Activated CD4-positive, alpha-beta T cell treated with anti-CD3 and anti-CD28 coated beads, Interleukin-2, amount 50 U/mL, for 1 hour (primary cell): ENCODE data around the gene SLC5A8.

Experiments
- DNase-seq: peaks from one replicate; pipeline ENCODE4 v3.0.0-alpha.2; 2020

Gene SLC5A8, protein sequence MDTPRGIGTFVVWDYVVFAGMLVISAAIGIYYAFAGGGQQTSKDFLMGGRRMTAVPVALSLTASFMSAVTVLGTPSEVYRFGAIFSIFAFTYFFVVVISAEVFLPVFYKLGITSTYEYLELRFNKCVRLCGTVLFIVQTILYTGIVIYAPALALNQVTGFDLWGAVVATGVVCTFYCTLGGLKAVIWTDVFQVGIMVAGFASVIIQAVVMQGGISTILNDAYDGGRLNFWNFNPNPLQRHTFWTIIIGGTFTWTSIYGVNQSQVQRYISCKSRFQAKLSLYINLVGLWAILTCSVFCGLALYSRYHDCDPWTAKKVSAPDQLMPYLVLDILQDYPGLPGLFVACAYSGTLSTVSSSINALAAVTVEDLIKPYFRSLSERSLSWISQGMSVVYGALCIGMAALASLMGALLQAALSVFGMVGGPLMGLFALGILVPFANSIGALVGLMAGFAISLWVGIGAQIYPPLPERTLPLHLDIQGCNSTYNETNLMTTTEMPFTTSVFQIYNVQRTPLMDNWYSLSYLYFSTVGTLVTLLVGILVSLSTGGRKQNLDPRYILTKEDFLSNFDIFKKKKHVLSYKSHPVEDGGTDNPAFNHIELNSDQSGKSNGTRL

DNA sequence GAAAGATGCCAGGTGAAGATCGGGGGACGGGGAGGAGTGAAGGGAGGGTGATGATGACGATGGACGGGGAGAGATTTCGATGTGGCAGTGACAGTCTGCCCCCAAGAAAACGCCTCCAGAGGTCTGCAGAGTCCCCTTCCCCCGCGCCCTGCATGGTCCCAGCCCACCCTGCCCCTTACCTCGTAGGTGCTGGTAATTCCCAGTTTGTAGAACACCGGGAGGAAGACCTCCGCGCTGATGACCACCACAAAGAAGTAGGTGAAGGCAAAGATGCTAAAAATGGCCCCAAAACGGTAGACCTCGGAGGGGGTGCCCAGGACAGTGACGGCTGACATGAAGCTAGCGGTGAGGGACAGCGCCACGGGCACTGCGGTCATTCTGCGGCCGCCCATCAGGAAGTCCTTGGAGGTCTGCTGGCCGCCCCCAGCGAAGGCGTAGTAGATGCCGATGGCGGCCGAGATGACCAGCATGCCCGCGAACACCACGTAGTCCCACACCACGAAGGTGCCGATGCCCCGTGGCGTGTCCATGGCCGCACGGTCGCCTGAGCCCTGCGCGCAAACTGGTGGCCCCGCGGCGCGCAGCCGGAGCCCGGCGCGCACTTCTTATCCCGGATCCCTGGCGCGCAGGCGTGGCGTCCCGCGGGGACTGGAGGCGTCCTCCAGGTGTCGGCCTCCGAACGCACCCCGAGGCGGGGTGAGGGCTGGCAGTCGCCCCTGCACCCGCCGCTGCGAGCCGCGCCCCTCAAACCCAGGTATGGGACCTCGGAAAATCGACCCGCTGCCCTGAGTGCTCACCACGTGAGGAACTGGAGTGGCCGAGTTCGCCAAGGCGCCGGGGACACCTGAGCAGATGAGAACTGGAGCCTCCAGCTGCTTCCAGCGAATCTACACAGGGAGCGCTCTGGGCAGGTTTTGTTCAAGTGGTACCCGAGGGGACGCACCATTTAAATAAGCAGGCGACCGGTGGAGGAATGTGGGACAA, at the start of gene SLC5A8:
Gene SLC5A8 (minus strand): TSS at position 920 of the 984 bp plus-strand sequence. CDS start 390 bp downstream, at position 530.
- DNase-seq, result no peak

DNA sequence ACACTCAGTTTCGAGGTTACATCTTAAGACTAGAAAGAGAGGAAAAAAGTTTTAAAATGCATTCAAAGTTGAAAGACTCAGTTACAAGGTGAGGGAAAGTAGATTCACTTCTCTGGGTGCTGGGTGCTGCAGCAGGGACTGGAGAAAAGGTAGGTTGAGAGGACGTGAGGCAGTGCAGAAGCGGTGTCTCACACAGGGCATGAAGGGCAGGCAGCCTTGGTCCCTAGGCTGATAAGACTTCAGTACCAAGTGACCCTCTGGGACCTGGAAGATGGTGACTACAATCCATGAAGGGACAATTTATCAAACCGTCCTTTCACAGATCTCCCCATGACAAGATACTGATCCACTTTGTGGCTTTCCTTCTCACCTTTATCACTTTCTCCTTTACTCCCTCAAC, 47.3 kb upstream of the SLC5A8 start:
- DNase-seq, result no peak

DNA sequence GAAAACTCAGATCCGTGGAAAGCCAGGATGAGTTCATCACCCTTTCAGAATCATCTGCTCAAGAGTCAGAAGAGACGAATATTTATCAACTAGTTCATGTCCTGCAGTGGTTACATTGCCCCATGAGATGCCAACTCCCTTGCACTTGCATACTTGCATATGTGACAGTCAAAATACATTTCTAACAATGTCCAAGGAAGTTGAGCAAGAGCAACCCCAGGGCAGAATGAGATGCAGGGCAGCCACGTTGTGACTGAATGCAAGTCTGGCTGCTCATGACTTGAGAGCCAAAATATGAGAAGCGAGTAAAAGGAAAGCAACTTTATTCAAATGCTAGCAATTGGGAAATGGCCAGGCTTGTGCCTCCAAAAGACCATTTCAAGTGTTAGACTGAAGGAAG, 46.2 kb upstream of the SLC5A8 start:
- DNase-seq, result no peak

DNA sequence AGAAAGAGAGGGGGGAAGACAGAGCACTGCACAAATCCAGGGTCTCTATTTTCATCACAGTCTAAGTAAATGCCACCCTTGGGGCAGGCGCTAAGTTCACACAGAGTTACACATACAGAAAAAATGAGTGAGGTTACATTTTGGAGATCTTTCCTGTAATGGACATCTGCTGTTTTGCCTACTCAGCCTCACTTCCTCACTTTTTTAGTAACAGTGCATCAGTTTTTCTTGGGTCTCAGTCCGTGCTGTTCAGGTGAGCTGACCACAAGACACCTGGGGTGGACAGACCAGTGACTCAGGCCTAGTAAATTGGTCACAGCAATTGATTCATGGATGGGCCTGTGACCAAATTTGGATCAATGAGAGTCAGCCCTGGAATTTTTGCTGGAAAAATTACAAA, 33.6 kb upstream of the SLC5A8 start:
- no peak for DNase-seq

DNA sequence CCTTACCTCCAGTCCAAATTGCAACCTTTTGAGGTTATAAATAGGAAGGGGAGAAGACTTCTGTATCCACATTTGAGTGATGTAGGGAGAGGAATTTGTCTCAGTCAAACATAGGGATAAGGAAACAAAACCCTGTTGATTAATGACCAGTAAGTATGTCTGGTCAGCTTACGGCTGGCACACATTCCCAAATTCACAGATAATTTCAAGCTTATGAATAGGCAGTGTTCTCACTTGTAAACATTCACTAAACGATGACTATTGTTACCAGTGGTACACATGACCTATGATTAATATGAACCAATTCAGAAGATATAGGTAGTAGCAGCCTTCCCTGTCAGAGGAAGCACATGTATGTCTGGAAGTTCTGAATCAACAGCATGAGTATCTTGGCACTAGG, 33.0 kb upstream of the SLC5A8 start:
- no peak for DNase-seq

DNA sequence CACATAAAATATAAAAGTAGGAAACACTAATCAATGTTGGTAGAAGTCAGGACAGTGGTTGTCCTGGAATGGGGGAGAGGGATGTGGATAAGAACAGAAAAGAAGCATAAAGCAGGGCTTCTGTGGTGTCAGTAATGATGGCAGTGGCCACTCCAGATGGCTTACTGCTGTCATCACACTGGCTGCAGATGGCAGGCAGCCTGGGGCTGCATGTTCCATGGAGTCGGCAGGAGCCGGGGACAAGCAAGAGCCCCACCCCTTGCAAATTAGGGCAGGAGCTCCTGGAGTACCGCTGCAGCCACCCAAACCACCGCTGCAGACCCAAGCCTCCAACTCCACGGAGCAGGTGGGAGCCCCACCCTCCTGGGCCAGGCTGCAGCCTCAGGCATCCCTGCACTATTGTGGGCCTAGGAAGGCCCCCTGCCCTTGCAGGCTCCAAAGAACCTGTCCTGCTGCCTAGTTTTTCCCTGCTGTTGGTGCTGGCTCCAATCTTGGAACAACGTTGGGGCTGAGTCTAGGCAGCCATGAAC, 28.8 kb upstream of the SLC5A8 start:
- no peak for DNase-seq

DNA sequence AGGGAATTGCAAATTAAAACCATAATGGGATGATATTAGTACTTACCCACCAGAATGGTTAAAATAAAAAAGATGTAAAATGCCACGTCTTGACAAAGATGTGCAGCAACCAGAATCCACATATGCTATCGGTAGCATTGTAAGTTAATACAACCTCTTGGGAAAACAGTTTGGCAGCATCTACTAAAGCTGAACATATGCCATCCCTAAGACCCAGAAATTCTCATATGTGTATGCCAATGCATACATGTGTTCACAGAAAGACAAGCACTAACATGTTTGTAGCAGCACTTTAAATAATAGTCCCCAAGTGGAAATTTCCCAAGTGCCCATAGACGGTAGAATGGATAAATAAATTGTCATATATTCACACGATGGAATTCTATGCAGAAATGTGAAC, 28.3 kb upstream of the SLC5A8 start:
- DNase-seq, result no peak

DNA sequence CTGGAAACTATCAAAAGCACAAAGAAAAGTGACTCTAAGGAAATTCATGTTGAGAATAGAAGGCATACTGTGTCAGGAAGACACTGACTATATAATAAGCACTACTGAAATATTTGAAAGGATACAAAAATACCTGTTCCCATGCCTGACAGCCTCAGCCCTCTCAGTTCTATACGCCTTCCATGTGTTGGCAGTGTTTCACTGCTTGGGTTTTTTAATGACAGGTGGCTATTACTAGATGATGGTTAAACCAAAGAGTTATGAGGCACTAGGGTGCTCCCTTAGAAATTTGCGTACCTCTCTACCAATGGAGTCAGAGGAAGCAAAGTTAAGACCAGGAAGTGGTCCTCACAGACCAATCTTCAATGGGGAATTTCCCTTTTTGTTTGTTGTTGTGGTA, 25.6 kb upstream of the SLC5A8 start:
- no peak for DNase-seq

DNA sequence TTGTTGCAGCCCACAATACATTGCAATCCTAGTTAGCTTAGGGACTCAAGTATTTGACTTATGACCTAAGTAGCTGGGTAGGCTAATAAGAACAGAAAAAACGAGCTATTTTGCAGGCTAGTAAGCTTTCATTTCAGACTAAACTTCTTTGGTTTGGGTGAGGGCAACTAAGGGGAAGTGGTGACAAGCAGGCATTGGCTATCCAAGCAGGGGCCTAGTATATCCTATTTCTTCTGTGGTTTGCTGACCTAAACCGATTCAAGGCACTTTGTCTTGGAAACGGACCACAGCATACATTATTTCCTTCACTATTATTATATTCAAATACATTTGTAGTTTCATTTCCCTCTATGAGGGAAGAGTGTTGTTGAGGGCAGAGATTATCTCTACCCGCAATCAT, 21.6 kb upstream of the SLC5A8 start:
- DNase-seq, result no peak

DNA sequence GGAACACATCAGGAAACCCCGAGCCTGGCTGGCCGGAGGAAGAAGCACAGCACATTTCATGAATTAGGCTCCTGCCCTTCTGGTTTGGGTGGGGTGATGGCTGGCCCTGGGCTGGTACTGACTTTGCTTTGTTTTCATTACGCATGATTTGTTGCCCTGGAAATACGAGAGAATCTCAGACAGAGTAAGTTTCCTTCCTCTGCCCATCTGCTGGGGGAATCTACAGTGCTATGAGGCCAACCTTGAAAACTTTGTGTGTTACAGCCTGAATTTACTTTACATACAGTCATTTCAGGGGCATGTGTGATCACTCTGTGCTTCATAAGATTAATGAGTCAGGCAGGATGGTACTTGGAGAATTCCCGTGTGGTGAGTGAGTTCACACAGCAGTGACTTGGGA, 20.5 kb upstream of the SLC5A8 start:
- no peak for DNase-seq

DNA sequence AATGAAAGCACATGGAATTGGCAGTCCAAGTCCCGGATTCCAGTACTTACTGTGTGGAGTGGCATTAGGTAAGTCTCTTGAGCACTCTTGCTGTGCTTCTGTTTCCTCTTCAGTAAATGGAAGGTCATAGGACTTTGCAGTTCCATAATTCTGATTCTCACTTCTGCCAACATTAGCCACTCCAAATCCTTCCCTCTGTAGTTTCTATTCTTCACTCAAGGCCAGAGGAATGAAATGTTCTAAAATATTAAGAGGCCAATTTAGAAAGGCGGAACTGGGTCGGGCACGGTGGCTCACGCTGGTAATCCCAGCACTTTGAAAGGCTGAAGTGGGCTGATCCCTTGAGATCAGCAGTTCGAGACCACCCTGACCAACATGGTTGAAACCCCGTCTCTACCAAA, 19.8 kb upstream of the SLC5A8 start:
- DNase-seq, result no peak

DNA sequence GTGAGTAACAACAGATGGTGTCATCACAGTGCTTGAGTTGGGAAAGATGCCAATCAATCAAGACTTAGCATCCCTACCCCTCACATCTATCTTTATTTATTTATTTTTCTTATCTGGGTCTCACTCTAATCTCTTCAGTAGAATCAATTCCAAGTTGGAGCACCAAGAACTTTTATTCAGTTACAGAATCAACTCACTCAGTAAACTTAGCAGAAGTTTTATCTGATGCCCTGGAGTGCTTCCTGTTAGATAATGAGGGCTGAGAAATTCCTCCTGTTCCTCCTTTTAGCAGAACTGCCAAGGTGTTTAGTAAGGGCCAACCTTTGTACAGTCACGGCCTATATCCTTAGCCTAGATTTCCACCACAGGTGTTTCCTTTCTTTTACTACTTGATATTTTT, 11.3 kb upstream of the SLC5A8 start:
- DNase-seq, result no peak

DNA sequence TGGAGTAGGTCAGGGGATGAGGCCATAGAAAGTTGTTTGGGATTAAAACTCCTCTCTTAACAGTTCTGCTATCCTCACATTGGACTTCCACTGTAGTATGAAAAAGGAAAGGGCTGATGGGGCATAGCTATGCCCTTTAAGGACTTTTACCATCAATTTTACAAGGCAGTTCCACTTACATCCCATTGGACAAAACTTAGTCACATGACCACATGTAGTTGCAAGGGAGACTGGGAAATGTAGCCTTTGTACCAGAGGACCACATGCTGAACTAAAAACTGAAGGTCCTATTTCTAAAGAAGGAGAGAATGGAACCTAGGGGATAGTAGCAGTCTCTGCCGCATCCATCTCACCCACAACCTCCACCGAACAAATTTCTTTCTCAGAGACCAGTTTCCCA, 6.8 kb upstream of the SLC5A8 start:
- no peak for DNase-seq

DNA sequence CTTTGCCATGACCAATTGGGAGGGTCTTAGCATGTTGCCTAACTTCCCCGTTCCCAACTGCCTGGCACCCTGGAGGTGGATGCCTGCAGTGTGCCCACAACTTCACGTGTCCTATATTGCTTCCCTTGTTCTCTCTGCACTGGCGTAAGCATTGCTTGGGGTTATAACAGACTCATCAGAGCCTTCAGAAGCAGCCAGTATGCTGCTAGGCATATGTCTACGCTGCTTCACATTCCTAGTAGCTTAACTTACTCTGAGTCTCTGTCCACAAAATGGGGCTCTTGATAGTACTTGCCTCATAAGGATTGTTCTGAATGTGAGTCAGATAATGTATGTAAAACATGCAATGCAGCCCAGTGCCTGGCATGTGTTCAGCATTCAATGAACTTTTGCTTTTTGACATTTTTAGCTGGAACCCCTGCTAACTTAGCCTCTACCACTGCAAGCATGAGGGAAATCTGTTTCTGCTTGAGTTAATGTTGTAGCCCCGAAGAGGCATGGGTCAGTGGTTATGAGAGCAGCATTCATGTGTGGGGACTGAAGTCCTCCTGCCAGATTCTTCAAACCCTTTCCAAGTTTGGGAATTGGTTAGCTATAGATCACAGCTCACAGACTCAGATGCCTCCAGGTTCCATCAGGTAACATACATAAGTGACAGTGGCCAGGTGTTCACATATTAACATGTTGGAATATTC, 2.8 kb downstream of the SLC5A8 start:
- DNase-seq, result no peak

DNA sequence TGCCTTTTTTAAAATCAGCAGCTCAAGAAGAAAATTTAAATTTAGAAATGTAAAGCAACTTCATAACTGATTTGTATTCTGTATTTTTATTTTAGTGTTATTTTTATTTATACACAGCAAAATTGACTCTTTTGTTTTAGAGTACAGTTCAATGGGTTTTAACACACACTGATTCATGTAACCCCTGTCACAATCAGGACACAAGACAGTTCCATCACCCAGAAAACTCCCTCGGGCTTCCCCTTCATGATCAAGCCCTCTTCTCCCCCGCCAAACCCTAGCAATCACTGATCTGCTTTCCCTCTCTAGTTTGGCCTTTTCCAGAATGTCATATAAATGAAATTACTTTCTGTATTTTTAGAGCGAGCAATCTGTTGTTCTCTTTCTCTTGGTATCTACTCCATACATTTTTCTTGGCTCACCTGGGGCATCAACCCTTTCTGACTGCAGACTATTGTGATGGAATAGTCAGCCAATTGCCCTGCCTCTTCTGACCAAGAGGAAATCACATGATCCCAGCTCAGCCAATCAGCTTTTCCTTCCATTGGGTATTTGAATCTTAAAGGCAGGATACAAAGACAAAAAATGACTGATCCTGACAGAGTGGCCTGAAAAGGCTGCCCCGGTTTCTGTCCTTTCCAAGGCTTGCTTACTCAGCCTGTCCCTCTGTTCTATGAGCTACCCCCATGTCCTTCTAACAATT, 5.3 kb downstream of the SLC5A8 start:
- no peak for DNase-seq

DNA sequence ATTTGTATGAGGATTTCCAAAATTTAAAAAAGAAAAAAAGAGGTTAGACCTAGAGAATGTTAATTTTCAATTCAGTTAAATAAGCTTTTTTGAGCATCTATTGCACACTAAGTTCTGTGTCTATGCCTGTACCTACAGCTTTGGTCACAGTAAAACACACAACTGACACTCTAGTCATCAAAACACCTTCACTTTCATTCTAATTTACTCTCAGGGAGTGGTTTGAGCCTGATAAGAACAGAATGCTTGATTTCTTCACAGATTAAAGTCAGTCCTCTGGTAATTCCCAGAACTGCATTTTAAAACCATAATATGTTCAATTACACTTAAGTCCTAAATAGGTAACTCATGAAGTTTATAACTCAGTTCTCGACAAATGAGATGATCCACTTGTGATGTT, 9.2 kb downstream of the SLC5A8 start:
- no peak for DNase-seq

DNA sequence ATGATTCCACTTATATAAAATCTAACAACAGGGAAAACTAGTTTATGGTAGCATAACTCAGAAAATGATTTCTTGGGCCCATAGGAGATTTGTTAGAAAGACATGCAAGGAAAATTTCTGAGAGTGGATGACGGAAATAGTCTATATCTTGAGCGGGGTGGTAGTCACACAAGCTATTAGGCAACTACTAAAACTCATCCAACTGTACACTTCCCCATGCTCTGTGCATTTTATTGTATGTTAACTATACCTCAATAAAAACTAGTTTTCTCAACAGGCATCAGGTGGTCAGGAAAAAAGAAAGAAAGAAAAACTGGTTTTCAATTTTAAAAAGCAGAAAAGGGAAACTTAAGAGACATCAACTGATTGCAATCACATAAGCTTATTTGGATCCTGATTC, 9.9 kb downstream of the SLC5A8 start:
- DNase-seq, result no peak

DNA sequence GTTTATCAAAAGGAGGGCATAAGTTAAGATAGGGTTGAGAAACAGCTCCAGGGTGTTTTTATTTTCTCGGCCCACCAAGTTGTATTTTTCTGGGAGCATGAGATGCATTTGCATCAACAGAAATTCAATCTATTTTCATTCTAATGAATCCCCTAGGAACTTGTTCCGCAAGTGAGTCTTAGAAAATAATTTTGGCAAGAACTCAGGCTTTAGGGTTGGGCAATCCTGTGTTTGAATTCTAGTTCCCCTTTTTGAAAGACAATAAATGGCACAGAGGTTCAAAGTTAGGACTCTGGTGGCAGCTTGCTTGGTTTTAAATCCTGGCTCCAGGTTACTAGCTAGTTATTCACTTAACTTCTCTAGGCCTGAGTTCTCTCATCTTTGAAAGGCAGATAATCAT, 23.7 kb downstream of the SLC5A8 start:
- no peak for DNase-seq

DNA sequence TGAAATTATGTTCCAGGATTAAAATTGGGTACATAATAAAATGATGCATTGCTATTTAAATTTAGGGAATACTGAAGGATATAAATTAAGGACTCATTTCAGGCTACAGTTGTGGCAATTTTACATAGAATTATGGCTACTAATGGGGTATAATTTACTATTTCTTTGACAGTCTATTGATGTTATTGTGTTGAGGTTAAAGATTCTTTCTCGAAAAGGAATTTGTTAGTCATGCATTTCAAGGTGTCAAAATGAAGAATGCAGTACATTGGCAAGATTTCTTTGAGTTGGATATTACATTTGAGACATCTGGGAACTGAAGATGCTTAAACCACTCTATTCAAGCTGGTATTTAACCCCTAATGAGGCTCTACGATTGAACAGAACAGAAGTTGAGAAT, 28.3 kb downstream of the SLC5A8 start:
- DNase-seq, result no peak

DNA sequence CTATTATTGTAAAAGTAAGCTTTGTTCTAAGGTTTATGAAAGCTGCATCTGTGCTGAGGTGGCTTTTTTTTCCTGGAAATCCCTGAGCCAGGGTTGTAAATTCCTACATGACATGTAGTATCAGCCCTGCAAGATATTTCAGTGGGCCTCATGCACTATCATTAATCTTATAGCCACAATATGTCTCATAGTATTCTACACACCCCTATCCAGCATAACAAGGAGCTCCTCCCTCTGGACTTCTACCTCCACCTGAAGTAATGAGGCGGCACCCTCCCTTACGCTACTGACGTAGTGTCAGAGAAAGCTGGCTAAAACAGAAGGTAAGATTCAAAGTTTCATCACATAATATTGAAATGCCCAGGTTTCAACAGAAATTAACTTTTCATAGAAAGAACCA, 35.5 kb downstream of the SLC5A8 start:
- no peak for DNase-seq

DNA sequence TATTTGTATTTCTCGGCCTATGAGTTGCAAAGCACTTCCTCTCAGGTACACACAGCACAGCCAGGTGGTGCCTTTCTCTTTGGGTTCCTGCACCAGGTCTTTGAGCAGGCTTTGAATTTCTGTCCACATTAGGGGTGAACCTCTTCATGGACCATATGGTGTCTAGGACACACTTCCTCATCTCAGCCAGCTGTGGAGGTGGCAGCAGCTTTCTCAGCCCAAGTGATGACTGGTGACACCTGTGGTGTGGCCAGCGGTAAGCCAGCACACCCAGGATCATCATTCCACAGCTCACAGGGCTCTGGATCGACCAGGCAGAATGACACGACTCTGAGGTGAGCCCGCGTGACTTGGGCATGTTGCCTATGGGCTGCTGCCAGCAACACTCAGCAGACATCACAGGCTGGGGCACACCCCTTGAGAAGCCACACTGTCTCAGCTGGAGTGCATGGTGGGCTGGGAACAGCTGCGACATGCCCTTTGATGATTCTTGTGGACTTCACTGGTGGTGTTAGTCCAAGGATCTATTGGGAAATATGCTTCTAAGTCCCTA, 36.8 kb downstream of the SLC5A8 start:
- DNase-seq, result no peak

DNA sequence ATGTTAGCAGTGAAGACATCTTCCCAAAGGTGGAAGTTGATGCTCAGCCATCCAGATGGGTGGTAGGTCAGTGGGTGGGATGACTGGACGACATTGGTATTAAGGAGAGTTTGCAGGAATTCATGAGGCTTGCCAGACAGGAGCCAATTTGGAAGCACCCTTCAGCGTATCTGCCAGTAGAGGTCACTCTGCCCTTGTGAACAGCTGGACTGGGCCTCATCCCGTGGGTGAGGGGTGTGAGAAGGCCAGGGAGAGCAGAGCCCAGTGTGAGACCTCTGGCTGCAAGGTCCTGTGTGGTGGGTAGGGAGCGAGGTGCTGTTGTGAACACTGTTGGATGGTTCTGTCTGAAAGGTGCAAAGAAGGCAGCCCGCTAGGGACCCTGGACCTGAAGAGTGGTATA, 37.7 kb downstream of the SLC5A8 start:
- DNase-seq, result no peak
